ENCODE measurements around the gene MEX3B.
"Not testable (repeated sequence)": the region's sequence is repeated elsewhere in the genome, so short reads cannot be mapped to it uniquely, and the experiment has no call there.

Gene MEX3B

GRCh38 chr15:81995081-81995480 is 50.7 kb downstream of the MEX3B start:
- DNase-seq: not testable (repeated sequence)

DNA sequence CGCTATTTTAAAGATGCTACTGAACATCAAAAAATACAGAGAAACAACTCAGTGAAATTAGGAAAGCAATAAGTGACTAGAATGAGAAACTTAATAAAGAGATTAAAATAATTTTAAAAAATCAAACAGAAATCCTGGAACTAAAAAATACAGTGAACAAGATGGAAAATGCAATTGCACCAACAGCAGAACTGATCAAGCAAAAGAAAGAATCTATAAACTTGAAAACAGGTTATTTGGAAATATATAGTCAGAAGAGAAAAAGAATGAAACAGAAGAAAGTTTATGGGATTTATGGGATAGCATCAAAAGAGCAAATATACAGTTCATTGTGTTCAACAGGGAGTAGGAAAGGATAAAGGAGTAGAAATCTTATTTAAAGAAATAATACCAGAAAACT is 53.3 kb downstream of the MEX3B start:
- no peak for DNase-seq

All from SHP77 treated with DMSO at 0.1 percent for 48 hours (cell line).